ENCODE measurements around the gene KANK3.
"Not testable (repeated sequence)": the region's sequence is repeated elsewhere in the genome, so short reads cannot be mapped to it uniquely, and the experiment has no call there.

GRCh38 chr19:8352845-8353244, 9.8 kb upstream of the KANK3 start:
- not testable (repeated sequence) for TF ChIP-seq CTCF (IDR thresholded peaks at IDR 0.05); CEBPB (IDR thresholded peaks at IDR 0.05); HES2 (IDR thresholded peaks at IDR 0.05); HDAC2 (IDR thresholded peaks at IDR 0.05); POLR2A (IDR thresholded peaks at IDR 0.05; ENCODE audit: low read length); EP300 (IDR thresholded peaks at IDR 0.05); RCOR1 (IDR thresholded peaks at IDR 0.05; ENCODE audit: low read depth, low read length); USF2 (IDR thresholded peaks at IDR 0.05)
